ENCODE results near the gene SMARCD2.
"Not testable (repeated sequence)": the region's sequence is repeated elsewhere in the genome, so short reads cannot be mapped to it uniquely, and the experiment has no call there.

Gene SMARCD2

DNA sequence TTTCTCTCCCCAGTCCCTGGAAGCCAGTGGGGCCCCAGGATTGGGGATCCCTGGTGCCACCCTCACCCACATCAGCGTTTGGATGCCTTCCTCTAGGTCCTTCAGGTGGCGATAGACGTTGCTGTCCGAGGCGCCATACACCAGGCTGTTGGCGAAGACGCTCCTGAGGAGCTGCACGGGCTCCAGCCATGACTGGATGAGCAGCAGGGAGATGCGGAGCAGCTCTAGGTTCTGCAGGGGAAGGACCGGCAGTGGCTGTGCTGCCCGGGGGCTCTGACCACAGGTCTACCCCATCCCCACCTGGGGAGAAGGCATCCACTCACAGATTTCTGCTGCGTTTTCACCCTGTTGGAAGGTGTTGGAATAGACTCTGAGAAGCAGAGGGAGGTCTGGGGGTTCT lies 38.2 kb upstream of the SMARCD2 start:
- DNase-seq: no peak
- H3K36me3 ChIP-seq (replicated peaks): no peaks in the 10 kb centered on the region
- in situ Hi-C loops (cut with HindIII; ENCODE audit: low pct_ligation_motif_present, low sequenced_read_pairs): no loop called here
- no peak overlapping the region for H3K27ac ChIP-seq
- TF ChIP-seq, protein P1, sequence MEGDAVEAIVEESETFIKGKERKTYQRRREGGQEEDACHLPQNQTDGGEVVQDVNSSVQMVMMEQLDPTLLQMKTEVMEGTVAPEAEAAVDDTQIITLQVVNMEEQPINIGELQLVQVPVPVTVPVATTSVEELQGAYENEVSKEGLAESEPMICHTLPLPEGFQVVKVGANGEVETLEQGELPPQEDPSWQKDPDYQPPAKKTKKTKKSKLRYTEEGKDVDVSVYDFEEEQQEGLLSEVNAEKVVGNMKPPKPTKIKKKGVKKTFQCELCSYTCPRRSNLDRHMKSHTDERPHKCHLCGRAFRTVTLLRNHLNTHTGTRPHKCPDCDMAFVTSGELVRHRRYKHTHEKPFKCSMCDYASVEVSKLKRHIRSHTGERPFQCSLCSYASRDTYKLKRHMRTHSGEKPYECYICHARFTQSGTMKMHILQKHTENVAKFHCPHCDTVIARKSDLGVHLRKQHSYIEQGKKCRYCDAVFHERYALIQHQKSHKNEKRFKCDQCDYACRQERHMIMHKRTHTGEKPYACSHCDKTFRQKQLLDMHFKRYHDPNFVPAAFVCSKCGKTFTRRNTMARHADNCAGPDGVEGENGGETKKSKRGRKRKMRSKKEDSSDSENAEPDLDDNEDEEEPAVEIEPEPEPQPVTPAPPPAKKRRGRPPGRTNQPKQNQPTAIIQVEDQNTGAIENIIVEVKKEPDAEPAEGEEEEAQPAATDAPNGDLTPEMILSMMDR (IDR thresholded peaks at IDR 0.05; ENCODE audit: low read depth, low read length, missing control alignments): no peak
- no peak overlapping the region for H3K4me3 ChIP-seq (ENCODE audit: low read depth, low read length)
- H3K27me3 ChIP-seq (replicated peaks): no peaks in the 10 kb centered on the region

DNA sequence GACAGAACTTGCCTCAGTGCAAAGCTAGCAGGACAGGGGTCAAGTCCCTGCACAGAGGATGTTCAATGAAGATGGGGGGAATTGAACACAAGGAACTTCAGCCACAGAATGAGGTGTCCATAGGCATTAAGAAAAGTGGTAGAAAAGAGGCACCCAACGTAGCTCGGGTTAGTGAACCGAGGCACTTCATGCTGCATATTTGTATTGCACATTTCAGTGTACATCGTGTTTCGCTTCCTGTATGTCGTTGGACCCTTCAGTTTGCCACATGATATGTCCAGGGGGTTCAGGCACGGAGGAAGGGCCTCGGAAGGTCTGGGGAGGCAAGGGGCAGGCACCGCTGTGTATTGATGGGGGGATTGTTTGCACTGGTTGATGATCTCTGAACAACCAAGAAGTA lies 35.9 kb upstream of the SMARCD2 start:
- in situ Hi-C loops (cut with HindIII; ENCODE audit: low pct_ligation_motif_present, low sequenced_read_pairs); H3K36me3 ChIP-seq (replicated peaks); H3K27me3 ChIP-seq (replicated peaks); H3K4me3 ChIP-seq (ENCODE audit: low read depth, low read length); DNase-seq; H3K27ac ChIP-seq: not testable (repeated sequence)

DNA sequence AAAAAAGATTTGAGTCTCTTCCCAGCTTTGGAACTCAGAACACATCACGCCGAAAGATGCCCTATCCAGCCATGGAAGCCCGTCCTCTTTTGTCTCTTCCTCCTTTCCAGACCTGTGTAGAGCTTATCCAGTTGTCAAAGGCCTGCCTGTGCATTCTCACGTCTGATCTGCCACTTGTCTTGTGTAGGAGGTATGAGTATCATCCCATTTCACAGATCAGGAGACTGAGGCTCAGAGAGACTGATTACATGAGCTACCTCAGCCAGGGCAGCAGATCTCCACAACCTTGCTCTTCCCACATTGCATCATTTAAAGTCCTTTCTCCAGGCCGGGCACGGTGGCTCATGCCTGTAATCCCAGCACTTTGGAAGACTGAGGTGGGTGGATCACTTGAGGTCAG lies 32.2 kb upstream of the SMARCD2 start:
- in situ Hi-C loops (cut with HindIII; ENCODE audit: low pct_ligation_motif_present, low sequenced_read_pairs); H3K27ac ChIP-seq; H3K27me3 ChIP-seq (replicated peaks); DNase-seq; H3K4me3 ChIP-seq (ENCODE audit: low read depth, low read length); H3K36me3 ChIP-seq (replicated peaks): not testable (repeated sequence)

DNA sequence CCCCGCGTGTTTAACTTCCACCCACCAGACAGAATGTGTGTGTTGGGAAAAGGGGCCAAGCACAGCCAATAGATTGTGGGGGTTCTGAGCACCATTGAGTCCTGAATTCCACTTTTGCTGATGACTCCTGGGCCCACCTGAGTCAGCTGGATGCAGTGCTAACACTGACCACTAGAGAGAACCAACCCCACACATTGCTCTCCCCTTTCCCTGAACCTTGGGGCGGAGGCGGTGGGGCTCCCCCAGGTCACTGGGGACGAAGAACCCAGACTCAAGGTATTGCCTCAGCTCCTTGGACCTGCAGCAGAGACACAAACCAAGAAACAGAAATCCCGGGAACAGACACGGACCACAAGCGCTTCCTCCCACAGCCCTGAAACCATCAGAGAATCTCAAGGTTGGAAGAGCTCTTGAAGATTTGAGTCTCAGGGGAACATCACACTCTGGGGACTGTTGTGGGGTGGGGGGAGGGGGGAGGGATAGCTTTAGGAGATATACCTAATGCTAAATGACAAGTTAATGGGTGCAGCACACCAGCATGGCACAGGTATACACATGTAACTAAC lies 31.7 kb upstream of the SMARCD2 start:
- H3K27me3 ChIP-seq (replicated peaks); in situ Hi-C loops (cut with HindIII; ENCODE audit: low pct_ligation_motif_present, low sequenced_read_pairs); H3K27ac ChIP-seq; H3K36me3 ChIP-seq (replicated peaks); DNase-seq; H3K4me3 ChIP-seq (ENCODE audit: low read depth, low read length): not testable (repeated sequence)

DNA sequence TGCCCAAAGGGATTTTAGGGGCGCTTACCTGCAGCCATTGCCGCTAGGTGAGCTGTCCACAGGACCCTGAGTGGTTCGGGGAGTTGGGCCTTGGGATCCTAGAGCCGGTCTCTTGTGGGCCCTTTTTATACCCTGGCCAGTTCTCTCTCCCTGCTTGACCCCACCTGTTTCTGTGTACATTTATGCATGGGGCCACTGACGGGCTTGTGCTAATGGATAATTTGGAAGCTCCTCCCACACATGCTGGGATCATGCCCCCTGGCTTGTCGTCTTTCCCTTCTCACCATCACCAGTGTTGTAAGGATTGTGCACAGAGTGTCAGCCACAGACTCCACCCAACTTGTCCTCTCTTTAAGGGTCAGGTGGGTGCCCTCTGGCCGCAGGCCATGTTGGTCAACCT lies 31.1 kb upstream of the SMARCD2 start, which contains the start of gene CSH2:
CSH2 (minus strand) TSS at position 101 of the 400 bp plus-strand sequence; CDS start at position 38, 63 bp downstream.
- in situ Hi-C loops (cut with HindIII; ENCODE audit: low pct_ligation_motif_present, low sequenced_read_pairs); DNase-seq; H3K4me3 ChIP-seq (ENCODE audit: low read depth, low read length): not testable (repeated sequence)

DNA sequence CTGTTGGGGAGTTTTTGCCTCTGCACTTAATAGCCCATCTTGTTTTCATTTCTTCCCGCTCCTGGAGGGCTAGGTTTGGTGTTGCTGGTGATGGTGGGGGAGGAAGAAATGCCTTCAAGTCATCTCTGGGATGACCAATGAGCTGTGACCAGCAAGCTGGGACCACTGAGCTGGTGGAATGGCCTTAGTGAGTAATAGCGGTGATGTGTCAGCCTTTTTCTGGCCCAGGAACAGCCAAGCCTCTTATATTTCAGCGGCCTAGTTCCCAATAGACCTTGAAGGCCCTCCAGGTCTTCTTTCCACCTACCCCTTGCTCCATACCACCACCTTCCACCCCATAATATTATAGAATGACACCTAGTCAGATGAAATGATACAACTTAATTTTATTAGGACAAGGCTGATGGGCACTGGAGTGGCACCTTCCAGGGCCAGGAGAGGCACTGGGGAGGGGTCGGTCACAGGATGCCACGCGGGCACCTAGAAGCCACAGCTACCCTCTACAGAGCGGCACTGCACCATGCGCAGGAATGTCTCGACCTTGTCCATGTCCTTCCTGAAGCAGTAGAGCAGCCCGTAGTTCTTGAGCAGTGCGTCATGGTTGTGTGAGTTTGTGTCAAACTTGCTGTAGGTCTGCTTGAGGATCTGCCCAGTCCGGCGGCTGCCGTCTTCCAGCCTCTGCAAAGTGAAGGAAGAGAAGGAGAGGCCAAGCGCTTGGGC lies 29.3 kb upstream of the SMARCD2 start:
- H3K36me3 ChIP-seq (replicated peaks); H3K27me3 ChIP-seq (replicated peaks); DNase-seq; H3K27ac ChIP-seq; H3K4me3 ChIP-seq (ENCODE audit: low read depth, low read length); in situ Hi-C loops (cut with HindIII; ENCODE audit: low pct_ligation_motif_present, low sequenced_read_pairs): not testable (repeated sequence)

More for the DNA sequence above, 31.1 kb upstream of the SMARCD2 start, which contains the start of gene CSH2:
- H3K36me3 ChIP-seq (replicated peaks); H3K27me3 ChIP-seq (replicated peaks); H3K27ac ChIP-seq: not testable (repeated sequence)

DNA sequence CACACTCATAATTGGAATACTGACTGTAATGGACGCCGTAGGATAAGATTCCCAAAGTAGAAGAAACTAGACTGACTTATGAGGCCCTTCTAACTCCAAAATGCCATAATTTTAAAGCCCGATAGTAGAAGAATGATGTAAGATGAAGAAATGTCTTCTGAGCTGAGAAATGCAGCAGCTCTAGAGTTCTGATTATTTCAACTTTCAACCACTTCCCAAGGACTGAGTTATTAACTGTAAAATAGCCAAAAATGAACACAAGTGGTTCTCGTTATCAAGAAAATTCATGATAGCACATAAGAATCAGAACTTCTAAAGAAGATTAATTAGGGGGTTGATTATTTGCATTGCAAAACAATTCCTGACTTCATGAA lies 27.8 kb upstream of the SMARCD2 start:
- H3K27me3 ChIP-seq (replicated peaks); H3K27ac ChIP-seq; in situ Hi-C loops (cut with HindIII; ENCODE audit: low pct_ligation_motif_present, low sequenced_read_pairs); DNase-seq; H3K36me3 ChIP-seq (replicated peaks); H3K4me3 ChIP-seq (ENCODE audit: low read depth, low read length): not testable (repeated sequence)

DNA sequence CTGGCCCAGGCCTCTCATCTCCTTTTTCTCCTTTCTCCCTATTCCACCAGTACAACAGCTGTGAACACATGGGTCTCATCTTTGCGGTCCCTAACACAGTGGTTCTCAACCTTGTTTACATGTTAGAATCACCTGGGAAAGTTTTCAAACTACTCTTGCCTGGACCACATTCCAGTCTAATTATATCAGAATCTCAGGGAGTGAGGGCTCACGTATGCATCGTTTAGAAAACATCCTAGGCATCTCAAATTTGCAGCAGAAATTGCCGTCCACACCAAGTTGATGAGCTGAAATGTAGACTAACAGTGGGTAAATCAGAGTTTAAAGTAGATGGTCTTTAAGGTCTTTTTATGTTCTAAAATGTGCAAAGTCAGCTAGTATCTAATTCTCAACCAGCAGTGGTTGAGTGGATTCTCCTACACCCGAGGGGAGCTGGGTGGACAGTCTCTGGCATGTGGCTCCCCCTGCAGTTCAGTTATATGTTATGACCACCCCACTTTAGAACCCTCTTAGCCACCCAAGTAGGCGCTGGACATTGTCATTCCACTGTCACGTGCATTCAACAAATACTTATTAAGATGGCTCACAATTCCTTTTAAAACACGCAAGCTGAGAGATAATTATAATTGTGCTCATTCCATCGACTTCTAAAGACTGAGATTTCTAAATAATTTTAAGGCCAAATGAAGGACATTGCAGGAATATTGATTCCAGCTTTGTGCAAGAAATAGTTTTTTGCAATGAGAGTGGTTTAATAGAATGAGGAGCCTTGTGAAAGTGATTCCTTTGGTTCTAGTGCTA lies 27.2 kb upstream of the SMARCD2 start:
- H3K4me3 ChIP-seq (ENCODE audit: low read depth, low read length); H3K36me3 ChIP-seq (replicated peaks); H3K27me3 ChIP-seq (replicated peaks); H3K27ac ChIP-seq; DNase-seq; in situ Hi-C loops (cut with HindIII; ENCODE audit: low pct_ligation_motif_present, low sequenced_read_pairs): not testable (repeated sequence)
- TF ChIP-seq, protein P1 (IDR thresholded peaks at IDR 0.05; ENCODE audit: low read depth, low read length, missing control alignments): peak; percentile 38
